Measurements from ENCODE around the gene TRAK1. TPM values are rescaled to one million over a fixed set of nuclear protein-coding genes. Genes with fewer than 3 reads are reported as not detected.

TRAK1 gene
- total RNA-seq, 3 donors from 2014 or later: 29.0 to 53.7 (median 40.6) TPM

GRCh38 chr3:42210726-42211125 lies 119.6 kb downstream of the TRAK1 start:
- Histone ChIP-seq H3K36me3 (no peaks in the 10 kb centered on the region), H3K9me3 (no peaks in the 10 kb centered on the region), H3K4me3 (no peak overlapping the region), H3K27me3 (no peaks in the 10 kb centered on the region), H3K4me1 (no peaks in the 10 kb centered on the region), H3K27ac (no peak overlapping the region)
- intact Hi-C loops (cut with DNase I; ENCODE audit: low total_unique reads): loop anchor here (10.0 kb wide), 1 partner anchor 674 kb away; no protein-coding TSS in a partner anchor
- no peak for TF ChIP-seq POLR2A (IDR thresholded peaks at IDR 0.05)
- TF ChIP-seq, protein P1, sequence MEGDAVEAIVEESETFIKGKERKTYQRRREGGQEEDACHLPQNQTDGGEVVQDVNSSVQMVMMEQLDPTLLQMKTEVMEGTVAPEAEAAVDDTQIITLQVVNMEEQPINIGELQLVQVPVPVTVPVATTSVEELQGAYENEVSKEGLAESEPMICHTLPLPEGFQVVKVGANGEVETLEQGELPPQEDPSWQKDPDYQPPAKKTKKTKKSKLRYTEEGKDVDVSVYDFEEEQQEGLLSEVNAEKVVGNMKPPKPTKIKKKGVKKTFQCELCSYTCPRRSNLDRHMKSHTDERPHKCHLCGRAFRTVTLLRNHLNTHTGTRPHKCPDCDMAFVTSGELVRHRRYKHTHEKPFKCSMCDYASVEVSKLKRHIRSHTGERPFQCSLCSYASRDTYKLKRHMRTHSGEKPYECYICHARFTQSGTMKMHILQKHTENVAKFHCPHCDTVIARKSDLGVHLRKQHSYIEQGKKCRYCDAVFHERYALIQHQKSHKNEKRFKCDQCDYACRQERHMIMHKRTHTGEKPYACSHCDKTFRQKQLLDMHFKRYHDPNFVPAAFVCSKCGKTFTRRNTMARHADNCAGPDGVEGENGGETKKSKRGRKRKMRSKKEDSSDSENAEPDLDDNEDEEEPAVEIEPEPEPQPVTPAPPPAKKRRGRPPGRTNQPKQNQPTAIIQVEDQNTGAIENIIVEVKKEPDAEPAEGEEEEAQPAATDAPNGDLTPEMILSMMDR (IDR thresholded peaks at IDR 0.05): no peak
- TF ChIP-seq POLR2AphosphoS5 (IDR thresholded peaks at IDR 0.05): no peak
- no peak for DNase-seq (ENCODE audit: low spot score in 2 of 2)

DNA sequence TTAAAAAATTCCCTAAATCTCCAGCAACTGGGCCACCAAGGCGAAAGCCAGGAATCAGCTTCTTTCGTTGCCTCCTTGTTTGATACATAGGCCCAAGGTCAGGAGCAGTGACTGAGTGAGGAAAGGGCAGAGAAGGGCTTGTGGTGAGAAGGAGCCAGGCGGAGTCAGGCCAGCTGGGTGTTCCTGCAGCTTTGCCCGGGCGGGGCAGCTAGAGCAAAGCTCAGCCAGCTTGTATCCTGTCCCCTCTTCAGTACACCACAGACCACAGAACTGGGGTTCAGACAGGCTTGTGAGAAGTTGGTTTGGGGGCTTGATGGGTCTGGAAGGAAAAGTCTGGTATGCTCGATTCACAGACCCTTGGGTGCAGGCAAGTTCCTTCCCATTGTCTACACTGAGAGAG lies 122.3 kb downstream of the TRAK1 start:
- intact Hi-C loops (cut with DNase I; ENCODE audit: low total_unique reads): loop anchor here (10.0 kb wide), 1 partner anchor 671 kb away; no protein-coding TSS in a partner anchor
- TF ChIP-seq POLR2A (IDR thresholded peaks at IDR 0.05) (no peak), POLR2AphosphoS5 (IDR thresholded peaks at IDR 0.05) (no peak)
- TF ChIP-seq, protein P1 (IDR thresholded peaks at IDR 0.05): no peak
- Histone ChIP-seq H3K9me3 (no peaks in the 10 kb centered on the region), H3K4me3 (no peak overlapping the region), H3K27ac (no peak overlapping the region), H3K27me3 (no peaks in the 10 kb centered on the region), H3K4me1 (no peaks in the 10 kb centered on the region), H3K36me3 (no peaks in the 10 kb centered on the region)
- DNase-seq (ENCODE audit: low spot score in 2 of 2): no peak

GRCh38 chr3:42214064-42214463 lies 122.9 kb downstream of the TRAK1 start:
- Histone ChIP-seq H3K4me1 (no peaks in the 10 kb centered on the region), H3K27ac (no peak overlapping the region), H3K9me3 (no peaks in the 10 kb centered on the region), H3K27me3 (no peaks in the 10 kb centered on the region), H3K36me3 (no peaks in the 10 kb centered on the region), H3K4me3 (no peak overlapping the region)
- no peak for DNase-seq (ENCODE audit: low spot score in 2 of 2)
- TF ChIP-seq POLR2A (IDR thresholded peaks at IDR 0.05): no peak
- TF ChIP-seq POLR2AphosphoS5 (IDR thresholded peaks at IDR 0.05): no peak
- TF ChIP-seq, protein P1 (IDR thresholded peaks at IDR 0.05): no peak
- intact Hi-C loops (cut with DNase I; ENCODE audit: low total_unique reads): loop anchor here (10.0 kb wide), 1 partner anchor 671 kb away; no protein-coding TSS in a partner anchor

- H3K27me3 ChIP-seq: no peaks in the 10 kb centered on the region
- TF ChIP-seq POLR2A (IDR thresholded peaks at IDR 0.05): no peak
- TF ChIP-seq, protein P1 (IDR thresholded peaks at IDR 0.05): no peak
- no peak for TF ChIP-seq POLR2AphosphoS5 (IDR thresholded peaks at IDR 0.05)
- no peaks in the 10 kb centered on the region for H3K9me3 ChIP-seq
- no peak overlapping the region for H3K27ac ChIP-seq
- DNase-seq (ENCODE audit: low spot score in 2 of 2): no peak
- intact Hi-C loops (cut with DNase I; ENCODE audit: low total_unique reads): loop anchor here (10.0 kb wide), 1 partner anchor 670 kb away; no protein-coding TSS in a partner anchor
- H3K4me1 ChIP-seq: no peaks in the 10 kb centered on the region
- H3K36me3 ChIP-seq: no peaks in the 10 kb centered on the region
- H3K4me3 ChIP-seq: no peak overlapping the region
Measured at GRCh38 chr3:42214565-42215283, 123.6 kb downstream of the TRAK1 start.

GRCh38 chr3:42216302-42216701 lies 125.1 kb downstream of the TRAK1 start:
- no peak overlapping the region for H3K27ac ChIP-seq
- TF ChIP-seq, protein P1 (IDR thresholded peaks at IDR 0.05): no peak
- no peak for TF ChIP-seq POLR2A (IDR thresholded peaks at IDR 0.05)
- TF ChIP-seq POLR2AphosphoS5 (IDR thresholded peaks at IDR 0.05): no peak
- H3K4me3 ChIP-seq: no peak overlapping the region
- no peaks in the 10 kb centered on the region for H3K27me3 ChIP-seq
- no peak for DNase-seq (ENCODE audit: low spot score in 2 of 2)
- intact Hi-C loops (cut with DNase I; ENCODE audit: low total_unique reads): loop anchor here (10.0 kb wide), 1 partner anchor 668 kb away; no protein-coding TSS in a partner anchor
- no peaks in the 10 kb centered on the region for H3K36me3 ChIP-seq
- no peaks in the 10 kb centered on the region for H3K9me3 ChIP-seq
- no peaks in the 10 kb centered on the region for H3K4me1 ChIP-seq

Data from breast epithelium (tissue), 4 donors.